Measurements from ENCODE around the gene PCDH15. TPM values are rescaled to one million over a fixed set of nuclear protein-coding genes. Genes with fewer than 3 reads are reported as not detected.

Gene PCDH15
- total and polyA plus RNA-seq, 9 of the 15 experiments (the other 6 are each of a cell fraction or from before 2014, with no cell fraction given), result not detected

DNA sequence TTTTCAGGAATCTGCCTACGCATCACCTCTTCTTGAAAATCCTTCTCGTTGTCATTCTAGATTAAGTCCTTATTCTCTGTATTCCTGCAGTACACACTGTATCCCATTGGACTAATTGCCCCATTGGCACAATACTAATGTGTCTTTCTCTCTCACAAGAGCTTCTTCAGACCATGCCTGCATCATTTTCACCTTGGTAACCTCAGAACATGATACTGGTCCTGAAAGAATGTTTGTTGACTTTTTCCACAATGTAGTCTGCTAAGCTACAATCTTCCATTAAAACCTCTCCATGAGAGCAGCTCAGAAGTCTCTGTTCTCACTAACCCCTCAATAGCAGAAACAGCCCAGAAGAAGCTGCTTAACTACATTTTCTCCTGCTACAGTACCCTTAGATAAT is 270.7 kb downstream of the PCDH15 start (continued):
- TF ChIP-seq, protein P1, sequence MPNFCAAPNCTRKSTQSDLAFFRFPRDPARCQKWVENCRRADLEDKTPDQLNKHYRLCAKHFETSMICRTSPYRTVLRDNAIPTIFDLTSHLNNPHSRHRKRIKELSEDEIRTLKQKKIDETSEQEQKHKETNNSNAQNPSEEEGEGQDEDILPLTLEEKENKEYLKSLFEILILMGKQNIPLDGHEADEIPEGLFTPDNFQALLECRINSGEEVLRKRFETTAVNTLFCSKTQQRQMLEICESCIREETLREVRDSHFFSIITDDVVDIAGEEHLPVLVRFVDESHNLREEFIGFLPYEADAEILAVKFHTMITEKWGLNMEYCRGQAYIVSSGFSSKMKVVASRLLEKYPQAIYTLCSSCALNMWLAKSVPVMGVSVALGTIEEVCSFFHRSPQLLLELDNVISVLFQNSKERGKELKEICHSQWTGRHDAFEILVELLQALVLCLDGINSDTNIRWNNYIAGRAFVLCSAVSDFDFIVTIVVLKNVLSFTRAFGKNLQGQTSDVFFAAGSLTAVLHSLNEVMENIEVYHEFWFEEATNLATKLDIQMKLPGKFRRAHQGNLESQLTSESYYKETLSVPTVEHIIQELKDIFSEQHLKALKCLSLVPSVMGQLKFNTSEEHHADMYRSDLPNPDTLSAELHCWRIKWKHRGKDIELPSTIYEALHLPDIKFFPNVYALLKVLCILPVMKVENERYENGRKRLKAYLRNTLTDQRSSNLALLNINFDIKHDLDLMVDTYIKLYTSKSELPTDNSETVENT (CRISPR knock-in tag; IDR thresholded peaks at IDR 0.05), result no peak
- TF ChIP-seq GABPA (tag; conservative IDR thresholded peaks at IDR 0.05; ENCODE audit: low read depth) (no peak), KAT2B (IDR thresholded peaks at IDR 0.05; ENCODE audit: low read depth, low read length) (no peak), NBN (IDR thresholded peaks at IDR 0.05; ENCODE audit: low read depth) (no peak), ZNF146 (CRISPR knock-in tag; IDR thresholded peaks at IDR 0.05; ENCODE audit: unreplicated experiment) (no peak), MED1 (CRISPR knock-in tag; IDR thresholded peaks at IDR 0.05; ENCODE audit: borderline replicate concordance) (no peak), SMAD4 (CRISPR knock-in tag; conservative IDR thresholded peaks at IDR 0.05) (no peak), NELFE (IDR thresholded peaks at IDR 0.05; ENCODE audit: insufficient read depth, insufficient read length) (no peak)

DNA sequence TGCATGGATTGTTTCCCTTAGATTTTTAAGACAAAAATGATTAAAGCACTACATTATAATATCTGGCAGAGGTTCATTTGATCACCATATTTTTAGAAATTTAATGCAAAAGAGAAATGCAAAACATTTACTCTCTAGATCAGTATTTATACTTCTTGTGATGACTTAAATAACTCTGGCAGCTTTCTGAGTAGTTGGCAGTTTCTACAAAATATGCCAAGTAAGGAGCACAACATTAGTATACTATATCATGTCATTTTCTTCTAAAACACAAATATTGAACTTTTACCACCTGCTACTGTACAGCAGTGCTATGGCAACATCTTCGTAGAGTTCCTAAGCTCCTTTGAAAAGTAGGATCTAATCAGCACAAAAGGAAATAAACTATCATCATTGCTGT is 275.2 kb downstream of the PCDH15 start:
- POLR2A ChIA-PET, result no interaction called here
- Histone ChIP-seq H3K9ac (ENCODE audit: insufficient read depth in 1 of 2, low read depth in 2 of 2, low read length in 2 of 2) (no peak overlapping the region), H3K9me3 (replicated peaks; ENCODE audit: control insufficient read depth, insufficient read depth, low read depth, low read length) (0 out of 2 replicates have a peak, but pooled peaks cover 2% of the 10 kb centered on the region), H3K27ac (ENCODE audit: extremely low read depth, low read depth, low read length) (no peak overlapping the region), H3K4me3 (no peak overlapping the region), H4K20me1 (replicated peaks; ENCODE audit: control insufficient read depth, insufficient read depth, low read length) (no peaks in the 10 kb centered on the region), H3K79me2 (ENCODE audit: control insufficient read depth, insufficient read depth, low read length) (no peaks in the 10 kb centered on the region), H3K9me1 (ENCODE audit: control insufficient read depth, insufficient read depth, low read length) (no peaks in the 10 kb centered on the region), H3K4me2 (ENCODE audit: insufficient read depth, low read length) (no peak overlapping the region), H2AFZ (ENCODE audit: low read depth, low read length) (no peak overlapping the region), H3K36me3 (ENCODE audit: control insufficient read depth, insufficient read depth, low read length) (no peaks in the 10 kb centered on the region), H3K27me3 (ENCODE audit: control insufficient read depth in 2 of 2, insufficient read depth in 2 of 2, low read length in 2 of 2) (no peaks in the 10 kb centered on the region), H3K4me1 (replicated peaks in 1 of 2; ENCODE audit: control insufficient read depth in 2 of 2, insufficient read depth in 2 of 2, low read length in 2 of 2) (no peaks in the 10 kb centered on the region)
- BruUV-seq (replicated peaks), result no TSS peak
- CTCF ChIA-PET (ENCODE audit: low intra/inter-chr PET ratio), result no interaction called here
- 0% methylated on average over 1 of the region's 1 CpG for WGBS (ENCODE audit: insufficient coverage, low coverage, missing lambda C conversion rate)
- DNase-seq (ENCODE audit: extremely low read depth in 1 of 4, low spot score in 3 of 4), result no peak
- no peak for ATAC-seq
- TF ChIP-seq RFX5 (IDR thresholded peaks at IDR 0.05; ENCODE audit: low read depth, low read length) (no peak), HNRNPH1 (optimal IDR thresholded peaks at IDR 0.05; ENCODE audit: low read depth, low read length) (no peak)
- TF ChIP-seq, protein P2, sequence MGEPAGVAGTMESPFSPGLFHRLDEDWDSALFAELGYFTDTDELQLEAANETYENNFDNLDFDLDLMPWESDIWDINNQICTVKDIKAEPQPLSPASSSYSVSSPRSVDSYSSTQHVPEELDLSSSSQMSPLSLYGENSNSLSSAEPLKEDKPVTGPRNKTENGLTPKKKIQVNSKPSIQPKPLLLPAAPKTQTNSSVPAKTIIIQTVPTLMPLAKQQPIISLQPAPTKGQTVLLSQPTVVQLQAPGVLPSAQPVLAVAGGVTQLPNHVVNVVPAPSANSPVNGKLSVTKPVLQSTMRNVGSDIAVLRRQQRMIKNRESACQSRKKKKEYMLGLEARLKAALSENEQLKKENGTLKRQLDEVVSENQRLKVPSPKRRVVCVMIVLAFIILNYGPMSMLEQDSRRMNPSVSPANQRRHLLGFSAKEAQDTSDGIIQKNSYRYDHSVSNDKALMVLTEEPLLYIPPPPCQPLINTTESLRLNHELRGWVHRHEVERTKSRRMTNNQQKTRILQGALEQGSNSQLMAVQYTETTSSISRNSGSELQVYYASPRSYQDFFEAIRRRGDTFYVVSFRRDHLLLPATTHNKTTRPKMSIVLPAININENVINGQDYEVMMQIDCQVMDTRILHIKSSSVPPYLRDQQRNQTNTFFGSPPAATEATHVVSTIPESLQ (CRISPR knock-in tag; IDR thresholded peaks at IDR 0.05), result no peak
- TF ChIP-seq, protein P3, sequence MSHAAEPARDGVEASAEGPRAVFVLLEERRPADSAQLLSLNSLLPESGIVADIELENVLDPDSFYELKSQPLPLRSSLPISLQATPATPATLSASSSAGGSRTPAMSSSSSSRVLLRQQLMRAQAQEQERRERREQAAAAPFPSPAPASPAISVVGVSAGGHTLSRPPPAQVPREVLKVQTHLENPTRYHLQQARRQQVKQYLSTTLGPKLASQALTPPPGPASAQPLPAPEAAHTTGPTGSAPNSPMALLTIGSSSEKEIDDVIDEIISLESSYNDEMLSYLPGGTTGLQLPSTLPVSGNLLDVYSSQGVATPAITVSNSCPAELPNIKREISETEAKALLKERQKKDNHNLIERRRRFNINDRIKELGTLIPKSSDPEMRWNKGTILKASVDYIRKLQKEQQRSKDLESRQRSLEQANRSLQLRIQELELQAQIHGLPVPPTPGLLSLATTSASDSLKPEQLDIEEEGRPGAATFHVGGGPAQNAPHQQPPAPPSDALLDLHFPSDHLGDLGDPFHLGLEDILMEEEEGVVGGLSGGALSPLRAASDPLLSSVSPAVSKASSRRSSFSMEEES (CRISPR knock-in tag; IDR thresholded peaks at IDR 0.05), result no peak
- in situ Hi-C loops (cut with MboI) (no loop called here), intact Hi-C loops (cut with micrococcal nuclease) (no loop called here)
- no peak for FAIRE-seq

Data from K562 (cell line).